ENCODE results near the gene UNC119. TPM values are rescaled to one million over a fixed set of nuclear protein-coding genes. Genes with fewer than 3 reads are reported as not detected.

UNC119 gene
- polyA plus RNA-seq, 3 donors = 77.5 to 189 (median 80.2) TPM

- Mint-ChIP-seq H3K4me1 (no peaks in the 10 kb centered on the region), H3K27ac (no peak overlapping the region), H3K36me3 (no peaks in the 10 kb centered on the region), H3K27me3 (ENCODE audit: low read depth in 3 of 3) (peaks cover 2 to 9% (median 5%) of the 10 kb centered on the region in 3 donors), H3K9me3 (no peaks in the 10 kb centered on the region), H3K4me3 (no peak overlapping the region)
- WGBS (ENCODE audit: insufficient coverage) = no CpG with 5 or more reads among the region's 4 CpGs
- no peak overlapping the region for H3K4me3 ChIP-seq (replicated peaks in 1 of 3; ENCODE audit: low read depth in 2 of 3, low read length in 3 of 3)
- no peaks in the 10 kb centered on the region for H4K20me1 ChIP-seq (ENCODE audit: insufficient read depth, low read length)
- no peaks in the 10 kb centered on the region for H3K9me3 ChIP-seq (replicated peaks in 1 of 2; ENCODE audit: control insufficient read depth in 1 of 2, insufficient read depth in 1 of 2, low read length in 2 of 2)
- DNase-seq = no peak
- no peaks in the 10 kb centered on the region for H3K79me2 ChIP-seq (ENCODE audit: insufficient read depth, low read length)
- H3K9ac ChIP-seq (ENCODE audit: insufficient read depth, low read length, poor library complexity, severe bottlenecking) = no peak overlapping the region
- H3K4me2 ChIP-seq (replicated peaks; ENCODE audit: extremely low read depth, low read length, poor library complexity, severe bottlenecking) = no peak overlapping the region
- H3K36me3 ChIP-seq (replicated peaks in 1 of 2; ENCODE audit: control insufficient read depth in 1 of 2, insufficient read depth in 2 of 2, low read length in 2 of 2) = no peaks in the 10 kb centered on the region
- TF ChIP-seq, protein P1, sequence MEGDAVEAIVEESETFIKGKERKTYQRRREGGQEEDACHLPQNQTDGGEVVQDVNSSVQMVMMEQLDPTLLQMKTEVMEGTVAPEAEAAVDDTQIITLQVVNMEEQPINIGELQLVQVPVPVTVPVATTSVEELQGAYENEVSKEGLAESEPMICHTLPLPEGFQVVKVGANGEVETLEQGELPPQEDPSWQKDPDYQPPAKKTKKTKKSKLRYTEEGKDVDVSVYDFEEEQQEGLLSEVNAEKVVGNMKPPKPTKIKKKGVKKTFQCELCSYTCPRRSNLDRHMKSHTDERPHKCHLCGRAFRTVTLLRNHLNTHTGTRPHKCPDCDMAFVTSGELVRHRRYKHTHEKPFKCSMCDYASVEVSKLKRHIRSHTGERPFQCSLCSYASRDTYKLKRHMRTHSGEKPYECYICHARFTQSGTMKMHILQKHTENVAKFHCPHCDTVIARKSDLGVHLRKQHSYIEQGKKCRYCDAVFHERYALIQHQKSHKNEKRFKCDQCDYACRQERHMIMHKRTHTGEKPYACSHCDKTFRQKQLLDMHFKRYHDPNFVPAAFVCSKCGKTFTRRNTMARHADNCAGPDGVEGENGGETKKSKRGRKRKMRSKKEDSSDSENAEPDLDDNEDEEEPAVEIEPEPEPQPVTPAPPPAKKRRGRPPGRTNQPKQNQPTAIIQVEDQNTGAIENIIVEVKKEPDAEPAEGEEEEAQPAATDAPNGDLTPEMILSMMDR (IDR thresholded peaks at IDR 0.05) = no peak
- no peaks in the 10 kb centered on the region for H3K27me3 ChIP-seq (ENCODE audit: control insufficient read depth in 2 of 2, insufficient read depth in 2 of 2, low read length in 2 of 2)
- no peaks in the 10 kb centered on the region for H3K4me1 ChIP-seq (ENCODE audit: control insufficient read depth in 1 of 2, insufficient read depth in 2 of 2, low read length in 2 of 2)
- H2AFZ ChIP-seq (ENCODE audit: insufficient read depth, low read depth, low read length, poor library complexity, severe bottlenecking) = no peak overlapping the region
- intact Hi-C loops (cut with micrococcal nuclease) = no loop called here
- H3K27ac ChIP-seq (ENCODE audit: low read depth in 1 of 2, low read length in 2 of 2) = no peak overlapping the region
These were observed 22.2 kb downstream of the UNC119 start for GRCh38 chr17:28530250-28530649.

- TF ChIP-seq, protein P1 (IDR thresholded peaks at IDR 0.05) = no peak
- H3K27ac ChIP-seq (ENCODE audit: low read depth in 1 of 2, low read length in 2 of 2) = no peak overlapping the region
- H3K36me3 Mint-ChIP-seq = no peaks in the 10 kb centered on the region
- H3K9ac ChIP-seq (ENCODE audit: insufficient read depth, low read length, poor library complexity, severe bottlenecking) = no peak overlapping the region
- H3K4me1 ChIP-seq (ENCODE audit: control insufficient read depth in 1 of 2, insufficient read depth in 2 of 2, low read length in 2 of 2) = no peaks in the 10 kb centered on the region
- H4K20me1 ChIP-seq (ENCODE audit: insufficient read depth, low read length) = no peaks in the 10 kb centered on the region
- H3K27me3 Mint-ChIP-seq (ENCODE audit: low read depth in 3 of 3) = peaks cover 2 to 9% (median 6%) of the 10 kb centered on the region in 3 donors
- no peak overlapping the region for H3K4me3 Mint-ChIP-seq
- no peak overlapping the region for H3K4me2 ChIP-seq (replicated peaks; ENCODE audit: extremely low read depth, low read length, poor library complexity, severe bottlenecking)
- no peaks in the 10 kb centered on the region for H3K79me2 ChIP-seq (ENCODE audit: insufficient read depth, low read length)
- no peaks in the 10 kb centered on the region for H3K9me3 ChIP-seq (replicated peaks in 1 of 2; ENCODE audit: control insufficient read depth in 1 of 2, insufficient read depth in 1 of 2, low read length in 2 of 2)
- intact Hi-C loops (cut with micrococcal nuclease) = no loop called here
- H3K9me3 Mint-ChIP-seq = no peaks in the 10 kb centered on the region
- no CpG with 5 or more reads among the region's 3 CpGs for WGBS (ENCODE audit: insufficient coverage)
- no peak overlapping the region for H3K4me3 ChIP-seq (replicated peaks in 1 of 3; ENCODE audit: low read depth in 2 of 3, low read length in 3 of 3)
- no peaks in the 10 kb centered on the region for H3K4me1 Mint-ChIP-seq
- H3K36me3 ChIP-seq (replicated peaks in 1 of 2; ENCODE audit: control insufficient read depth in 1 of 2, insufficient read depth in 2 of 2, low read length in 2 of 2) = no peaks in the 10 kb centered on the region
- H3K27ac Mint-ChIP-seq = no peak overlapping the region
- no peak overlapping the region for H2AFZ ChIP-seq (ENCODE audit: insufficient read depth, low read depth, low read length, poor library complexity, severe bottlenecking)
- no peaks in the 10 kb centered on the region for H3K27me3 ChIP-seq (ENCODE audit: control insufficient read depth in 2 of 2, insufficient read depth in 2 of 2, low read length in 2 of 2)
- no peak for DNase-seq
These were observed 23.4 kb downstream of the UNC119 start for GRCh38 chr17:28529013-28529400.

Data from CD14-positive monocyte (primary cell).